ENCODE measurements around the gene ATP10A. TPM values are rescaled to one million over a fixed set of nuclear protein-coding genes. Genes with fewer than 3 reads are reported as not detected.

ATP10A gene
- total RNA-seq, 1 experiment from 2014 or later = 3.9 TPM

DNA sequence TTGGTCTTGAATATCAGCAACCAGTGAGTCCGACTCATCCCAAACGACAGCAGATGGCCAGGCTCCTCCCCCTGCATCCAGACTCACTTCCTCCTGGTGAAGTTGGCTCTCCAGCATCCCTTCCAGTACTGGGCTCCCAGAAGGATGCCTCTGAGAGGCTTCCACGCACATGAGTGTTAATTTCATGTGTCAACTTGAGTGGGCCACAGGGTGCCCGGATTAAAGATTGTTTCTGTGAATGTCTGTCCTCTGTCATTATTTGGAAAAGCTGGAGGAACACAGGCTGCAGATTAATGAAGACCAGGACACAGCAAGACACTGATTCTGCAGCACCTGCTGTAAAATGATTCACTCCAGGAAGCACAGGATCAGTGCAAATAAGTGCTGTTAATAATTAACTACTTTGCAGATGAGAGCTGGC lies 99.8 kb downstream of the ATP10A start:
- TF ChIP-seq, protein P1, sequence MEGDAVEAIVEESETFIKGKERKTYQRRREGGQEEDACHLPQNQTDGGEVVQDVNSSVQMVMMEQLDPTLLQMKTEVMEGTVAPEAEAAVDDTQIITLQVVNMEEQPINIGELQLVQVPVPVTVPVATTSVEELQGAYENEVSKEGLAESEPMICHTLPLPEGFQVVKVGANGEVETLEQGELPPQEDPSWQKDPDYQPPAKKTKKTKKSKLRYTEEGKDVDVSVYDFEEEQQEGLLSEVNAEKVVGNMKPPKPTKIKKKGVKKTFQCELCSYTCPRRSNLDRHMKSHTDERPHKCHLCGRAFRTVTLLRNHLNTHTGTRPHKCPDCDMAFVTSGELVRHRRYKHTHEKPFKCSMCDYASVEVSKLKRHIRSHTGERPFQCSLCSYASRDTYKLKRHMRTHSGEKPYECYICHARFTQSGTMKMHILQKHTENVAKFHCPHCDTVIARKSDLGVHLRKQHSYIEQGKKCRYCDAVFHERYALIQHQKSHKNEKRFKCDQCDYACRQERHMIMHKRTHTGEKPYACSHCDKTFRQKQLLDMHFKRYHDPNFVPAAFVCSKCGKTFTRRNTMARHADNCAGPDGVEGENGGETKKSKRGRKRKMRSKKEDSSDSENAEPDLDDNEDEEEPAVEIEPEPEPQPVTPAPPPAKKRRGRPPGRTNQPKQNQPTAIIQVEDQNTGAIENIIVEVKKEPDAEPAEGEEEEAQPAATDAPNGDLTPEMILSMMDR (conservative IDR thresholded peaks at IDR 0.05) = no peak
- WGBS (ENCODE audit: extremely low coverage, insufficient read length, low lambda C conversion rate) = no CpG with 5 or more reads among the region's 4 CpGs
- H3K4me1 Mint-ChIP-seq = peaks cover 6 to 7% of the 10 kb centered on the region in 2 experiments
- no peaks in the 10 kb centered on the region for H3K27me3 ChIP-seq (ENCODE audit: insufficient read depth, low read length)
- no peak for DNase-seq
- H4K20me1 ChIP-seq (ENCODE audit: control insufficient read depth, insufficient read depth, insufficient read length) = no peaks in the 10 kb centered on the region
- no peak overlapping the region for H2BK15ac ChIP-seq (ENCODE audit: low read depth, low read length)
- H3K4me3 Mint-ChIP-seq = no peak overlapping the region
- no peak overlapping the region for H3K9ac ChIP-seq (ENCODE audit: extremely low read depth, insufficient read length, low read length)
- no peak overlapping the region for H3K27ac Mint-ChIP-seq
- no peak overlapping the region for H4K8ac ChIP-seq (replicated peaks; ENCODE audit: insufficient read length, low read depth, low read length)
- H3K18ac ChIP-seq (ENCODE audit: insufficient read length, low read depth, low read length) = no peak overlapping the region
- no peaks in the 10 kb centered on the region for H3K4me1 ChIP-seq (ENCODE audit: insufficient read depth, low read length)
- peaks cover 0 to 11% of the 10 kb centered on the region in 2 experiments; a peak in 2 of 5 replicates for H3K9me3 Mint-ChIP-seq
- no peak overlapping the region for H2BK5ac ChIP-seq (ENCODE audit: insufficient read length, low read length)
- H4K5ac ChIP-seq (ENCODE audit: insufficient read length, low read depth, low read length) = no peak overlapping the region
- peaks cover 0 to 17% (median 11%) of the 10 kb centered on the region in 3 experiments; a peak in 5 of 7 replicates for H3K36me3 Mint-ChIP-seq (ENCODE audit: insufficient read depth in 1 of 3, low read depth in 3 of 3)
- no peak overlapping the region for H2AK5ac ChIP-seq (ENCODE audit: insufficient read length, low read length)
- H3K4me2 ChIP-seq (ENCODE audit: insufficient read depth, insufficient read length, low read length) = no peak overlapping the region
- no peaks in the 10 kb centered on the region for H3K9me3 ChIP-seq (ENCODE audit: control insufficient read depth, low read depth, low read length)
- no peak overlapping the region for H3T11ph ChIP-seq (ENCODE audit: low read length)
- H3K4ac ChIP-seq (ENCODE audit: low read depth, low read length) = no peak overlapping the region
- no peak overlapping the region for H4K91ac ChIP-seq (ENCODE audit: insufficient read length, low read depth, low read length)
- no peak overlapping the region for H3K56ac ChIP-seq (ENCODE audit: insufficient read length, low read depth, low read length)
- no peaks in the 10 kb centered on the region for H3K23me2 ChIP-seq (ENCODE audit: insufficient read length, low read depth, low read length, poor library complexity, severe bottlenecking)
- no peak overlapping the region for H3K27ac ChIP-seq (ENCODE audit: insufficient read length, low read depth, low read length)
- H3K79me2 ChIP-seq (ENCODE audit: insufficient read depth, low read length) = no peaks in the 10 kb centered on the region
- H2AFZ ChIP-seq (ENCODE audit: low read length) = no peak overlapping the region
- no peak overlapping the region for H2BK12ac ChIP-seq (ENCODE audit: insufficient read length, low read depth, low read length)
- no peaks in the 10 kb centered on the region; the same call in none of the 2 replicates for H3K27me3 Mint-ChIP-seq (ENCODE audit: low read depth)
- H2BK20ac ChIP-seq (ENCODE audit: low read depth, low read length, poor library complexity, severe bottlenecking) = no peak overlapping the region
- H3K79me1 ChIP-seq (ENCODE audit: insufficient read depth, low read depth, low read length, poor library complexity, severe bottlenecking) = no peaks in the 10 kb centered on the region
- no peak overlapping the region for H3K14ac ChIP-seq (ENCODE audit: insufficient read depth, low read length)
- H2BK120ac ChIP-seq (ENCODE audit: low read depth, low read length, poor library complexity, severe bottlenecking) = no peak overlapping the region
- no peak overlapping the region for H3K23ac ChIP-seq (ENCODE audit: insufficient read length, low read depth, low read length)
